ENCODE measurements around the gene ARR3.

ARR3 gene

DNA sequence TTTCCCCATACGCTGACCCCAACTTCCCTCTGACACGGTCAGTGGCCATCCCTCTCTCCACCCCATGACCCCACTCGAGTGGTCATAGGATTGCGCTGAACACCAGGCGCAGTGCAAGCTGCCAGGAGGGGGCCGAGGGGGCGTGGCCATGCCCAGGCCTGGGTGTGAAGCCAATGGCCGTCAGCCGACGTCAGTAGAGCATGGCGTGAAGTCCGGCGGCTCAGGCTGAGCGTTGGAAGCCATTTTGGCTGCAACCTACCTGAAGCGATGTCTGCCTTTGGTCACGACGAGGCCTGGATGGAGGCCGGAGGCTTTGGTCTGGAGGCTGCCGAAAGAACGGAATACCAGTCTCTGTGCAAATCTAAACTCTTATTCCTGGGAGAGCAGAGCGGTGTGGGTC is 13.8 kb downstream of the ARR3 start, which contains the start of gene RAB41:
Gene RAB41, plus strand, starts transcription at position 222 of the 400 bp plus-strand sequence. Its CDS starts 46 bp downstream, at position 268.
- no peak within 1 kb of the TSS for H3K27ac Mint-ChIP-seq
- H3K4me3 Mint-ChIP-seq: no peak within 1 kb of the TSS
- H3K9me3 Mint-ChIP-seq: peaks cover 7% of the 10 kb centered on the region
- no peaks in the 10 kb centered on the region for H3K27me3 Mint-ChIP-seq (ENCODE audit: low read depth)
- peaks cover 6% of the 10 kb centered on the region for H3K4me1 Mint-ChIP-seq
- H3K36me3 Mint-ChIP-seq (ENCODE audit: low read depth): peaks cover 23% of the 10 kb centered on the region
- TF ChIP-seq, protein P1, sequence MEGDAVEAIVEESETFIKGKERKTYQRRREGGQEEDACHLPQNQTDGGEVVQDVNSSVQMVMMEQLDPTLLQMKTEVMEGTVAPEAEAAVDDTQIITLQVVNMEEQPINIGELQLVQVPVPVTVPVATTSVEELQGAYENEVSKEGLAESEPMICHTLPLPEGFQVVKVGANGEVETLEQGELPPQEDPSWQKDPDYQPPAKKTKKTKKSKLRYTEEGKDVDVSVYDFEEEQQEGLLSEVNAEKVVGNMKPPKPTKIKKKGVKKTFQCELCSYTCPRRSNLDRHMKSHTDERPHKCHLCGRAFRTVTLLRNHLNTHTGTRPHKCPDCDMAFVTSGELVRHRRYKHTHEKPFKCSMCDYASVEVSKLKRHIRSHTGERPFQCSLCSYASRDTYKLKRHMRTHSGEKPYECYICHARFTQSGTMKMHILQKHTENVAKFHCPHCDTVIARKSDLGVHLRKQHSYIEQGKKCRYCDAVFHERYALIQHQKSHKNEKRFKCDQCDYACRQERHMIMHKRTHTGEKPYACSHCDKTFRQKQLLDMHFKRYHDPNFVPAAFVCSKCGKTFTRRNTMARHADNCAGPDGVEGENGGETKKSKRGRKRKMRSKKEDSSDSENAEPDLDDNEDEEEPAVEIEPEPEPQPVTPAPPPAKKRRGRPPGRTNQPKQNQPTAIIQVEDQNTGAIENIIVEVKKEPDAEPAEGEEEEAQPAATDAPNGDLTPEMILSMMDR (IDR thresholded peaks at IDR 0.05; ENCODE audit: unreplicated experiment in 3 of 3): no peak

DNA sequence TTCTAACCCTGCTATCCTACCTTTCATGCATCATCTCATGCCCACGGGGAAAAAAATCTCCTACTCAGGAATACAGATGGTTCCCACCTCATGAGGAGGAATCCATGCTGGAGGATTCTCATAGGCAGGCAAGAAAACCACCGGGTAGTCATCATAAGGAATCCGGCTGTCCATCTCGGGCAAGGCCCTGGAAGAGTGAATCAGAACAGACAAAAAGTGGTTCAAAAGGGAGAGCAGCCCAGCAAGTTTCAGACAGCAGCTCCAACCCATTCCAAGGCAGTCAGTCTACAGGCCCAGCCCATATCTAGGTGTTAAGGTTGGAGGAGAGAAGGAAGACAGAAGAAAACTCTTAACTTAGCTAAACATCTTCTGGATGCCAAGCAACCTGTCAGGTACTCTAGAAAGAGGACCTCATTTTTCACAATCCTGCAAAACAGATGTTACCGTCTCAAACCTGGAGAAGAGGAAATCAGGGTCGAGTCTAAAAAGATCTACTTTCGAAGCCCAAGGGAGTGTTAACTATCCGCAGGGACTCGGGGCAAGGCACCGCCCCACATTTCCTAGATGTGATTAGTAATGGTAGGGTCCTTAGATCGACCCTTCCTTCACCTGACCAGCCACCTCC is 21.1 kb downstream of the ARR3 start:
- no peaks in the 10 kb centered on the region for H3K27me3 Mint-ChIP-seq (ENCODE audit: low read depth)
- TF ChIP-seq, protein P1 (IDR thresholded peaks at IDR 0.05; ENCODE audit: unreplicated experiment in 3 of 3): no peak
- H3K9me3 Mint-ChIP-seq: peaks cover 3% of the 10 kb centered on the region
- H3K27ac Mint-ChIP-seq: peak overlapping the region; percentile 38 to 77 (median 54)
- H3K4me3 Mint-ChIP-seq: peak overlapping the region; percentile 88 to 94 (median 89)
- H3K36me3 Mint-ChIP-seq (ENCODE audit: low read depth): peaks cover 14% of the 10 kb centered on the region
- peaks cover 10% of the 10 kb centered on the region for H3K4me1 Mint-ChIP-seq

DNA sequence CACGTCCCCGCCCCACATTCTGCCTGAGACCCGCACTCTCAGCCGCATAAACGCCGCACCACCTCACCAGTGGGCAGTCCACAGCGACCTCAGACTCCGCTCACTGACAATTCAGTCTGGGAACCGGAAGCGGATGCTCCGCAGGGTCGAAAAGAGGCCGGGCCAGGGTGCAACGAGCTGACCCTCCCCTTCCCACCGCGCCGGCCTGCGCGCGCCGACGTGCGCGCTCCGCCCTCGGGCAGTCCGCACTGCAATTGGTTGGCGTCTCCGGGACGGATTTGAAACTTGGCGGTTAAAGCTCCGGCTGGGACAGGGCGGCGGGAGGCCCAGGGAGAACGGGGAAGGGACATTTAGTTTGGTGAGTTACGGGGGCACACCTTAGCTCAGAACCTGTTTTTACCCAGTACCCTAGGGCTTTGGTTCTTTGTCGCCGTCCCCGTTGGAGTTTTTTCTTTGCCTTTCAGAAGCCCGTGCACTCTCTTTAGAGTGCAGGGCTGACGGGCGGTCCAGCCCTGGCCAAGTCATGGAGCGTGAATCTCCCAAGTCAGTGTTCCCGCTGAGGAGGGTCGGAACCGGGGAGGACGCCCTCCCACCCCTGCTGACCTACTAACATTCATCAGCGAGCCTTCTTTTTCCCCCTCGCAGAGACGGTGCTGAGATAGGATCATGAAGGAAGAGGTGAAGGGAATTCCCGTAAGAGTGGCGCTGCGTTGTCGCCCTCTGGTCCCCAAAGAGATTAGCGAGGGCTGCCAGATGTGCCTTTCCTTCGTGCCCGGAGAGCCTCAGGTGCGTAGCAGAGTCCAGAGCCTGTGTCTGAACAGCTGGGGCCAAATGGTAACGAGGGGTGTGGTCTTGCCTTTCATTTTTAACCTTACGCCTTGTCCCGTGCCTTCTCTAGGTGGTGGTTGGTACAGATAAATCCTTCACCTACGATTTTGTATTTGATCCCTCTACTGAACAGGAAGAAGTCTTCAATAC is 21.9 kb downstream of the ARR3 start, which contains the start of the genes KIF4A and PDZD11:
Gene KIF4A, plus strand, starts transcription at position 312 of the 978 bp plus-strand sequence. Its CDS starts 355 bp downstream, at position 667.
Gene PDZD11, minus strand, starts transcription at position 135 of the 978 bp plus-strand sequence. CDS start 586 bp downstream, outside the sequence.
- H3K9me3 Mint-ChIP-seq: peaks cover 3% of the 10 kb centered on the region
- H3K4me3 Mint-ChIP-seq: peak within 1 kb of the TSS; percentile 88 to 94 (median 89)
- TF ChIP-seq, protein P1 (IDR thresholded peaks at IDR 0.05; ENCODE audit: unreplicated experiment in 3 of 3): no peak

DNA sequence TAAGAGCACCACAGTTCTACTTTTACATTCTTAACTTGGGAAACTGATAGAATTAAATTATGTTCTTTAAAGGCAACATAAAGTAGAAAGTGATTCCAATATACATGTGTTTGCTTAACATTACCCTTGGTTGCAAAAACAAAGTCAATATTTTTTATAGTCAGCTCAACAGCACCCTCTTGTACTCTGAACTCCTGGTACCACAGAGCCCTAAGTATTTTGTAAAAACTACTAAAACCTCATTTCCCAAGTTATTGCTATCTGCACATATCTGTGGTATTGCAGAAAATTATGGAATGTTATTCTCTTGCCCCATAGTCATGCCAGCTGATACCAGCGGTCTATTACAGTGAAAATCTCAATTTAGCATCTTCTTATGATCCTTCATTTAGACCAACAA is 24.7 kb downstream of the ARR3 start:
- TF ChIP-seq, protein P1 (IDR thresholded peaks at IDR 0.05; ENCODE audit: unreplicated experiment in 3 of 3): no peak
- Mint-ChIP-seq H3K27me3 (ENCODE audit: low read depth) (no peaks in the 10 kb centered on the region), H3K27ac (no peak overlapping the region), H3K36me3 (ENCODE audit: low read depth) (no peaks in the 10 kb centered on the region), H3K4me1 (peaks cover 10% of the 10 kb centered on the region), H3K9me3 (peaks cover 3% of the 10 kb centered on the region), H3K4me3 (peak overlapping the region; percentile 10 to 76 (median 53))

More for the DNA sequence above, 21.9 kb downstream of the ARR3 start, which contains the start of the genes KIF4A and PDZD11:
- peak within 1 kb of the TSS; percentile 38 to 80 (median 77) for H3K27ac Mint-ChIP-seq
- H3K27me3 Mint-ChIP-seq (ENCODE audit: low read depth): no peaks in the 10 kb centered on the region
- H3K36me3 Mint-ChIP-seq (ENCODE audit: low read depth): peaks cover 8% of the 10 kb centered on the region
- peaks cover 10% of the 10 kb centered on the region for H3K4me1 Mint-ChIP-seq

DNA sequence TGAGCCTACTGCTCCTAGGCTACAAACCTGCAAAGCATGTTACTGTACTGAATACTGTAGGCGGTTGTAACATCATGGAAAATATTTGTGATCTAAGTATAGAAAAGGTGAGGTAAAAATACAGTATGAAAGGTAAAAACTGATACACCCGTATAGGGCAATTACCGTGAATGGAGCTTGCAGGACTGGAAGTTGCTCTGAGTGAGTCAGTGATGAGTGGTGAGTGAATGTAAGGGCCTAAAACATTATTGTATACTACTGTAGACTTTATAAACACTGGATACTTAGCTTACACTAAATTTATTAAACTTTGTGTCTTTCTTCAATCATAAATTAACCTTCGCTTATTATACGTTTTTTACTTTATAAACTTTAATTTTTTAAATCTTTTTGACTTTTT is 25.5 kb downstream of the ARR3 start:
- Mint-ChIP-seq H3K4me3 (no peak overlapping the region), H3K27me3 (ENCODE audit: low read depth) (no peaks in the 10 kb centered on the region), H3K9me3 (peaks cover 3% of the 10 kb centered on the region), H3K36me3 (ENCODE audit: low read depth) (no peaks in the 10 kb centered on the region), H3K27ac (no peak overlapping the region), H3K4me1 (peaks cover 10% of the 10 kb centered on the region)
- TF ChIP-seq, protein P1 (IDR thresholded peaks at IDR 0.05; ENCODE audit: unreplicated experiment in 3 of 3): no peak
